Fibroblast of pulmonary artery (primary cell): Measurements from ENCODE around the gene AXDND1.
"Not testable (repeated sequence)": the region's sequence is repeated elsewhere in the genome, so short reads cannot be mapped to it uniquely, and the experiment has no call there.

Experiments used
- DNase-seq: peaks from one replicate; pipeline ENCODE4 v3.0.0-alpha.2; 2010; ENCODE audit warnings: low read depth
- H3K4me3 ChIP-seq: replicated peaks from 2 replicates; pipeline ENCODE4 v1.5.1; 2011; ENCODE audit warnings: low read depth, mild to moderate bottlenecking, control low read depth, low read length, moderate library complexity
- TF ChIP-seq, protein P1 (sequence below): IDR thresholded peaks from 2 replicates; pipeline ENCODE4 v1.5.1; 2011; ENCODE audit warnings: mild to moderate bottlenecking, control low read depth, low read length, inconsistent platforms; ENCODE audit errors: missing control alignments

AXDND1 gene

GRCh38 chr1:179340918-179341317 is 24.9 kb upstream of the AXDND1 start:
- DNase-seq: no peak
- TF ChIP-seq, protein P1, sequence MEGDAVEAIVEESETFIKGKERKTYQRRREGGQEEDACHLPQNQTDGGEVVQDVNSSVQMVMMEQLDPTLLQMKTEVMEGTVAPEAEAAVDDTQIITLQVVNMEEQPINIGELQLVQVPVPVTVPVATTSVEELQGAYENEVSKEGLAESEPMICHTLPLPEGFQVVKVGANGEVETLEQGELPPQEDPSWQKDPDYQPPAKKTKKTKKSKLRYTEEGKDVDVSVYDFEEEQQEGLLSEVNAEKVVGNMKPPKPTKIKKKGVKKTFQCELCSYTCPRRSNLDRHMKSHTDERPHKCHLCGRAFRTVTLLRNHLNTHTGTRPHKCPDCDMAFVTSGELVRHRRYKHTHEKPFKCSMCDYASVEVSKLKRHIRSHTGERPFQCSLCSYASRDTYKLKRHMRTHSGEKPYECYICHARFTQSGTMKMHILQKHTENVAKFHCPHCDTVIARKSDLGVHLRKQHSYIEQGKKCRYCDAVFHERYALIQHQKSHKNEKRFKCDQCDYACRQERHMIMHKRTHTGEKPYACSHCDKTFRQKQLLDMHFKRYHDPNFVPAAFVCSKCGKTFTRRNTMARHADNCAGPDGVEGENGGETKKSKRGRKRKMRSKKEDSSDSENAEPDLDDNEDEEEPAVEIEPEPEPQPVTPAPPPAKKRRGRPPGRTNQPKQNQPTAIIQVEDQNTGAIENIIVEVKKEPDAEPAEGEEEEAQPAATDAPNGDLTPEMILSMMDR: no peak
- no peak overlapping the region for H3K4me3 ChIP-seq

- TF ChIP-seq, protein P1: no peak
- no peak for DNase-seq
- no peak overlapping the region for H3K4me3 ChIP-seq
Observed at GRCh38 chr1:179341943-179342547, 23.7 kb upstream of the AXDND1 start.

DNA sequence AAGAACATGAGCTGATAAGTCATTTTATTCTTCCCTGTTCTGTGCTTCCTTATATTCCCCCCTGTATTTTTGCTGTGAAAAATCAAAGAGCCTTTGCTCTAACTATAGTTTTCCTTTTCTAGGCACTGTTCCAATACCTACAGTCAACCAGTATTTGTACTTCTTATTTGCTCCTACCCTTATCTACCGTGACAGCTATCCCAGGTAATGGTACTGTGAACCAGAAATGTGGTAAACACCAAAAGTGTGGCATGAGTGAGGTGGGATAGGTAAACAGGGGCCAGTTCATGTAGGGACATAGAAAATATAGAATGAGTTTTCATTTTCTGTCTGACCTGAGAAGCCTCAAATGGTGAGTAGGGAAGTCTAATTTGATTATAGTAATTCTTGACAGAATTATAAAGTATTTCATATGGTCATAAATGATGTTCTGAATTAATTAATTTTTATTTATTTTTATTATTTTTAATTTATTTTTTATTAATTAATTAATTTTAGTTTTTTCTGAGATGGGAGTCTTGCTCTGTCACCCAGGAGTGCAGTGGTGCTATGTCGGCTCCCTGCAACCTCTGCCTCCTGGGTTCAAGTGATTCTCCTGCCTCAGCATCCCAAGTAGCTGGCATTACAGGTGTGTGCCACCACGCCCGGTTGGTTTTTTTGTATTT is 22.9 kb upstream of the AXDND1 start:
- TF ChIP-seq, protein P1: no peak
- DNase-seq: no peak
- H3K4me3 ChIP-seq: no peak overlapping the region

DNA sequence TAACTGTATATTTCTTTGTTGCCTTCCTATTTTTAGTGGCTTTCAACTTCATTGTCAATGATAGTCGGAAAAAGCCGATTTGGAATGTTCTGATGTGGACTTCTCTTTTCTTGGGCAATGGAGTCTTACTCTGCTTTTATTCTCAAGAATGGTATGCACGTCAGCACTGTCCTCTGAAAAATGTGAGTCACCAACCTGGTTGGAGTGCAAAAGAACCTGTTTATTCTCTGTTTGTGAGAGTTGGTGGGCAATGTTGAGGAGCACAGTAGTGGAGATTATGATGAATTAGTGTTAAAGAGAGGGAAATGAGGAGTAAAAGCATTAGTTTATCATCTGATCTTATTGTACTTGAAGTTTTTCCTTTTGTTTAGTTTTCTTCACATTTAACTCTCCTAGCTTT is 14.5 kb upstream of the AXDND1 start:
- DNase-seq: peak; percentile 18
- no peak overlapping the region for H3K4me3 ChIP-seq
- TF ChIP-seq, protein P1: no peak

DNA sequence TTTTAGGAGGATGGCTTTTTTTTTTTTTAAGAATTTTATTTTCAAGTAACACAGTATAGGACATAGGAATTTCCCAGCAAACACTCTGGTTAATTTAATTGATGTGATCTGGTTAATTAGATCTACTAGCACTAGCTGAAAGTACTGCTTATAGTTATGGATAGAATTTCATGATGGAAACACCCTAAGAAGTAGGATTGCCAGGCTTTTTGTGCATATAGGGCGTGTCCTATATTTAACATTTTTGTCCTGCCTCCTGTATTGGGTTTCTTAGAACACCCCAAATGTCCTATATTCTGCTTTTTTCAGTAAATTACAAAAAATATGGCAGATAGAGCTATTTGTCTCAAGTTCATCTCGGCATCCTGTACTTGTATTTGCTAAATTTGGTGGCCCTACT is 13.5 kb upstream of the AXDND1 start:
- TF ChIP-seq, protein P1: no peak
- DNase-seq: no peak
- H3K4me3 ChIP-seq: no peak overlapping the region

DNA sequence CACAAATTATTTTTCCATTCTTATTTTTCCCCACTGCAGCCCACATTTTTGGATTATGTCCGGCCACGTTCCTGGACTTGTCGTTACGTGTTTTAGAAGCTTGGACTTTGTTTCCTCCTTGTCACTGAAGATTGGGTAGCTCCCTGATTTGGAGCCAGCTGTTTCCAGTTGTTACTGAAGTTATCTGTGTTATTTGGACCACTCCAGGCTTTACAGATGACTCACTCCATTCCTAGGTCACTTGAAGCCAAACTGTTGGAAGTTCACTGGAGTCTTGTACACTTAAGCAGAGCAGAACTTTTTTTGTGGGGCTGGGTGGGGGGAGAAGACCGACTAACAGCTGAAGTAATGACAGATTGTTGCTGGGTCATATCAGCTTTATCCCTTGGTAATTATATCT is 12.2 kb upstream of the AXDND1 start:
- TF ChIP-seq, protein P1: no peak

DNA sequence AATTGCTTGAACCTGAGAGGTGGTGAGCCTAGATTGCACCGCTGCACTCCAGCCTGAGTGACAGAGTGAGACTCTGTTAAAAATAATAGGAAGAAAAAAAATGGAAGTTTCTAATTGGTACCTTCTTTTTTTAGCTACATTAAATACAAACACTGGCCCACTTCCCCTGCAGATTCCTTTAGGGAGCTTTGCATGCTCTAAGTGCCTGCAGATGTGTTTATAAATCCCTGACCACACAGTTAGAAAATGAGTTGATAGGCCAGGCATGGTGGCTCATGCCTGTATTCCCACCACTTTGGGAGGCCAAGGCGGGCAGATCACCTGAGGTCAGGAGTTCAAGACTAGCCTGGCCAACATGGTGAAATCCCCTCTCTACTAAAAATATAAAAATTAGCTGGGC is 4.1 kb upstream of the AXDND1 start:
- DNase-seq, H3K4me3 ChIP-seq: not testable (repeated sequence)

More for the DNA sequence above, 12.2 kb upstream of the AXDND1 start:
- no peak overlapping the region for H3K4me3 ChIP-seq
- peak; percentile 80 for DNase-seq
